Gastrocnemius medialis (tissue), 4 donors: Measurements from ENCODE around the gene TPRKB.

ENCODE experiments used
- CTCF ChIP-seq, 5 experiments: fragments of 450-650 bp in 3 of 5; fragments of 200-600 bp in 2 of 5; sonication (generic) in 2 of 5; IDR thresholded peaks in 4 of 5; conservative IDR thresholded peaks in 1 of 5; 1 replicate in 4 of 5; 2 replicates in 1 of 5; pipeline ENCODE4 v1.5.1; 2016 to 2019; ENCODE audit warnings: antibody characterized with exemption in 5 of 5, mild to moderate bottlenecking in 3 of 5, moderate library complexity in 3 of 5
- POLR2A ChIP-seq, 2 donors: fragments of 450-650 bp; IDR thresholded peaks; one replicate each; pipeline ENCODE4 v1.6.1; 2017; ENCODE audit warnings: antibody characterized with exemption in 2 of 2, mild to moderate bottlenecking in 2 of 2, moderate library complexity in 2 of 2

GRCh38 chr2:73701968-73702665, 35.0 kb downstream of the TPRKB start:
- TF ChIP-seq CTCF (IDR thresholded peaks at IDR 0.05 in 4 of 5, conservative IDR thresholded peaks at IDR 0.05 in 1 of 5) (no peak), POLR2A (IDR thresholded peaks at IDR 0.05) (no peak)
